ENCODE data around the gene TEX10.
A peak's percentile ranks its signal among the peaks of the same experiment; 100 is the strongest.

TEX10 gene

DNA sequence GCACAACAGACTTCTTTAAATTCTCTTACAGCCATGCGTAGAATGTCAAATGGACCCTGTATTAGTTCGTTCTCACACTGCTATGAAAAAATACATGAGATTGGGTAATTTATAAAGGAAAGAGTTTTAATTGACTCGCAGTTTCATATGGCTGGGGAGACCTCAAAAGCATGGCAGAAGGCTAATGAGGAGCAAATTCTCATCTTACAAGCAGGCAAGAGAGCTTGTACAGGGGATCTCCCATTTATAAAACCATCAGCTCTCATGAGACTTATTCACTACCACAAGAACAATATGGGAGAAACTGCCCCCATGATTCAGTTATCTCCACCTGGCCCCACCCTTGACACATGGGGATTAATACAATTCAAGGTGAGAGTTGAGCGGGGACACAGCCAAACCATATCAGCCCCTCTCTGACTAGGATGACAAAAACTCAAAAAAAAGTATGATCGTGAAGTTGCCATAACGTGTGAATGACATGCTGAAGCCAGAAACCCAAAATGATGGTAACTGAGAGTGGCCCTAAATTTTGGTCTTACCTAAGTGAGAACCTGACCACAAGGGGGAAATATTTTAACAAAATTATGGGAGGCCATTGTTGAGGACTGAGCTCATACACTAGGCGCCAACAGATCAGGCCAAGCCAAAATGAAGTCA is 17.5 kb upstream of the TEX10 start:
- Histone ChIP-seq H3K27ac (ENCODE audit: low read length) (no peak overlapping the region), H3K36me3 (ENCODE audit: control insufficient read depth, low read depth, low read length) (no peaks in the 10 kb centered on the region), H3K9me3 (ENCODE audit: control insufficient read depth, low read depth, low read length) (no peaks in the 10 kb centered on the region), H3K4me1 (ENCODE audit: control insufficient read depth, low read depth, low read length) (peaks cover 18% of the 10 kb centered on the region), H3K4me3 (ENCODE audit: low read length) (no peak overlapping the region), H3K27me3 (ENCODE audit: control insufficient read depth, insufficient read depth, low read length) (peaks cover 44% of the 10 kb centered on the region), H3K9ac (ENCODE audit: low read length) (no peak overlapping the region)

DNA sequence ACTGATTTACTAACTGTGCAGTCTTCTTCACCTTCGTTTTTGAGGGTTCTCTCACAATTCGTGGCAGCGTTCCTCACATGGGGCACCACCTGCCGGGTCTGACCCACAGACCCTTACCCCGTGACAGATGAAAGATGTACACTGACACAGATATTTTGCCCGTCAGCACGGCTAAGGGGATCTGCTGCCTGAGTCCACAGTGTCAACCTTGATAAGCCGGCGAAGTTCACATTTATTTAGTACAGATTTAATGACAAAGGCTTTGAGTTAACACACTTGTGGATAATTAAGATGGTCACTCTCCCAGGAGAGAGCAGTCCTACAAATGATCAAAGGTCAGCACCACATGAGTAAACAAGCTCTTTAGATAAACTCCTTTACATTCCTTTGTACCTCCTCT is 15.9 kb upstream of the TEX10 start:
- Histone ChIP-seq H3K27ac (ENCODE audit: low read length) (no peak overlapping the region), H3K9ac (ENCODE audit: low read length) (no peak overlapping the region), H3K36me3 (ENCODE audit: control insufficient read depth, low read depth, low read length) (no peaks in the 10 kb centered on the region), H3K4me3 (ENCODE audit: low read length) (no peak overlapping the region), H3K4me1 (ENCODE audit: control insufficient read depth, low read depth, low read length) (peaks cover 27% of the 10 kb centered on the region), H3K9me3 (ENCODE audit: control insufficient read depth, low read depth, low read length) (no peaks in the 10 kb centered on the region), H3K27me3 (ENCODE audit: control insufficient read depth, insufficient read depth, low read length) (peaks cover 44% of the 10 kb centered on the region)

DNA sequence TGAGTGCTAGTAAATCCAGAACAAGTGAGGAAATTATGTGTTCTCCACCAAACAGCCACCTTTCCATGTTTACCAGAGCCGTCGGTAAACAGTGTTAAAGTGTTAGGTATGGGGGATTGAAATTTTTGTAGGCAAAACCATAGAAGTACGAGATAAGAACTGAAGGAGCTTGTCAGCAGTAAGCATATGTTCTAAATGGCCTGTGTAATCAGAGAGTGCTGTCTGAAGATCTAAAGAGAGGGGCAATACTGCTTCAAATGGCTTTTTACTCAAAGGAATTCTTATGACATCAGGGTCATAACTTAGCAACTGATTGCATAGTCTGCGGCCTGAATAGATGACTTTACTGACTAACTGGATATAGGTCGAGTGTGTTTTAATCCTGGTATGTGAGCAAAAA is 13.4 kb upstream of the TEX10 start:
- Histone ChIP-seq H3K9ac (ENCODE audit: low read length) (no peak overlapping the region), H3K4me1 (ENCODE audit: control insufficient read depth, low read depth, low read length) (peaks cover 27% of the 10 kb centered on the region), H3K9me3 (ENCODE audit: control insufficient read depth, low read depth, low read length) (no peaks in the 10 kb centered on the region), H3K36me3 (ENCODE audit: control insufficient read depth, low read depth, low read length) (no peaks in the 10 kb centered on the region), H3K4me3 (ENCODE audit: low read length) (no peak overlapping the region), H3K27me3 (ENCODE audit: control insufficient read depth, insufficient read depth, low read length) (peaks cover 44% of the 10 kb centered on the region), H3K27ac (ENCODE audit: low read length) (no peak overlapping the region)

DNA sequence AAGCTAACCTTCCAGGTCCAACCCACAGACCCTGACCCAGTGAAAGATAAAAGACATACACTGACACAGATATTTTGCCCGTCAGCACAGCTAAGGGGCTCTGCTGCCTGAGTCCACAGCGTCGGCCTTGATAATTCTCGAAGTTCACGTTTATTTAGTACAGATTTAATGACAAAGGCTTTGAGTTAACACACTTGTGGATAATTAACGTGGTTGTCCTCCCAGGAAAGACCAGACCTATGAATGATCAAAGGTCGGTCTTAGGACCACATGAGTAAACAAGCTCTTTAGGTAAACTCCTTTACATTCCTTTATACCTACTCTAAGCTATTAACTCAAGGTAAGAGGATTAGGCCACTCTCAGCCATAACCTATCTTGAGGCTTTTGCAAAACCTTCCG is 11.3 kb upstream of the TEX10 start:
- Histone ChIP-seq H3K4me3 (ENCODE audit: low read length) (no peak overlapping the region), H3K27ac (ENCODE audit: low read length) (no peak overlapping the region), H3K9ac (ENCODE audit: low read length) (no peak overlapping the region), H3K4me1 (ENCODE audit: control insufficient read depth, low read depth, low read length) (peaks cover 24% of the 10 kb centered on the region), H3K27me3 (ENCODE audit: control insufficient read depth, insufficient read depth, low read length) (peaks cover 29% of the 10 kb centered on the region), H3K9me3 (ENCODE audit: control insufficient read depth, low read depth, low read length) (no peaks in the 10 kb centered on the region), H3K36me3 (ENCODE audit: control insufficient read depth, low read depth, low read length) (no peaks in the 10 kb centered on the region)

DNA sequence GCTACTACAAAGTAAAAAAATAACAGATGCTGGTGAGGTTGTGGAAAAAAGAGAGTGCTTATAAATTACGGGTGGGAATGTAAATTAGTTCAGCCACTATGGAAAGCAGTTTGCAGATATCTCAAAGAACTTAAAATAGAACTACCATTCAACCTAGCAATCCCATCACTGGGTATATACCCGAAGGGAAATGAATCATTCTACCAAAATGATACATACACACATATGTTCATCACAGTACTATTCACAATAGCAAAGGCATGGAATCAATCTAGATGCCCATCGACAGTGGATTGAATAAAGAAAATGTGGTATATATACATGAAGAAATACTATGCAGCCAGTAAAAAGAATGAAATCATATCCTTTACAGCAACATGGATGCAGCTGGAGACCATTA is 6.3 kb upstream of the TEX10 start:
- H3K4me3 ChIP-seq (ENCODE audit: low read length): no peak overlapping the region

DNA sequence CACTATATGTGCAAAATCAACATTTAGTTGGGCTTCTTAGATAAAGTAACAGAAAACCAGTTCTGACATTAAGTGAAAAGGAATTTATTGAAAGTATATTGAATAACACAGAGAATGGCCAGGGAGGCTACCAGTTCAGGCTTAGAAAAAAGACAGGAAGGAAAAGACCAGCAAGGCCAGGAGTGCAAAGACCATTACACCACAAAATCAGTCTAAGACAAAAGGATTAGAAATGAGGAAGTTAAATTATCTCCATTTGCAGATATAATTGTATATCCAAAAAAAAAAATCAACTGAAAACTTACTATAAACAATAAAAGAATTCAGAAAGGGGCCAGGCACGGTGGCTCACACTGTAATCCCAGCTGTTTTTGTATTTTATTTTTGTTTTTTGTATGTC is 4.8 kb upstream of the TEX10 start:
- Histone ChIP-seq H3K9ac (ENCODE audit: low read length) (no peak overlapping the region), H3K27ac (ENCODE audit: low read length) (no peak overlapping the region), H3K4me3 (ENCODE audit: low read length) (no peak overlapping the region), H3K36me3 (ENCODE audit: control insufficient read depth, low read depth, low read length) (no peaks in the 10 kb centered on the region), H3K27me3 (ENCODE audit: control insufficient read depth, insufficient read depth, low read length) (no peaks in the 10 kb centered on the region), H3K9me3 (ENCODE audit: control insufficient read depth, low read depth, low read length) (no peaks in the 10 kb centered on the region), H3K4me1 (ENCODE audit: control insufficient read depth, low read depth, low read length) (peaks cover 10% of the 10 kb centered on the region)

More for the DNA sequence above, 6.3 kb upstream of the TEX10 start:
- Histone ChIP-seq H3K36me3 (ENCODE audit: control insufficient read depth, low read depth, low read length) (no peaks in the 10 kb centered on the region), H3K27ac (ENCODE audit: low read length) (no peak overlapping the region), H3K9ac (ENCODE audit: low read length) (no peak overlapping the region), H3K4me1 (ENCODE audit: control insufficient read depth, low read depth, low read length) (no peaks in the 10 kb centered on the region), H3K27me3 (ENCODE audit: control insufficient read depth, insufficient read depth, low read length) (no peaks in the 10 kb centered on the region), H3K9me3 (ENCODE audit: control insufficient read depth, low read depth, low read length) (no peaks in the 10 kb centered on the region)

DNA sequence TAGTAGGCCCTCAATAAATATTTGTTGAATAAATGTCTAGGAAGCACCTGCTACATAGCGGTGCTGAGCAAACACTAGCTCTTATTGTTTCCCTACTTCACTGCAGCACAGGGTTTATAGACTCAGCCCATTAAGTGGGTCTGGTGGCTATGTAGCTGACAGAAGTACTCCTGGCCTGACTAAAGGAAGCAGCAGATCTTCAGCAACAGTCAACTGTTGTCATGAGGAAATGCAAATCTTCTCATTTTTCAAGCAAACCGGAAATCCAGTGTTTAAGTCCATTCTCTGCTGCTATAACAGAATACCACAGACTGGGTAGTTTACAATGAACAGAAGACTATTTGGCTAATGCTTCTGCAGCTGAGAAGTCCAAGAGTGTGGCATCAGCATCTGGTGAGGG is 2.8 kb upstream of the TEX10 start:
- no peaks in the 10 kb centered on the region for H3K9me3 ChIP-seq (ENCODE audit: control insufficient read depth, low read depth, low read length)
- H3K36me3 ChIP-seq (ENCODE audit: control insufficient read depth, low read depth, low read length): no peaks in the 10 kb centered on the region
- no peaks in the 10 kb centered on the region for H3K27me3 ChIP-seq (ENCODE audit: control insufficient read depth, insufficient read depth, low read length)
- H3K4me3 ChIP-seq (ENCODE audit: low read length): no peak overlapping the region
- peaks cover 16% of the 10 kb centered on the region for H3K4me1 ChIP-seq (ENCODE audit: control insufficient read depth, low read depth, low read length)
- H3K9ac ChIP-seq (ENCODE audit: low read length): no peak overlapping the region
- H3K27ac ChIP-seq (ENCODE audit: low read length): no peak overlapping the region

DNA sequence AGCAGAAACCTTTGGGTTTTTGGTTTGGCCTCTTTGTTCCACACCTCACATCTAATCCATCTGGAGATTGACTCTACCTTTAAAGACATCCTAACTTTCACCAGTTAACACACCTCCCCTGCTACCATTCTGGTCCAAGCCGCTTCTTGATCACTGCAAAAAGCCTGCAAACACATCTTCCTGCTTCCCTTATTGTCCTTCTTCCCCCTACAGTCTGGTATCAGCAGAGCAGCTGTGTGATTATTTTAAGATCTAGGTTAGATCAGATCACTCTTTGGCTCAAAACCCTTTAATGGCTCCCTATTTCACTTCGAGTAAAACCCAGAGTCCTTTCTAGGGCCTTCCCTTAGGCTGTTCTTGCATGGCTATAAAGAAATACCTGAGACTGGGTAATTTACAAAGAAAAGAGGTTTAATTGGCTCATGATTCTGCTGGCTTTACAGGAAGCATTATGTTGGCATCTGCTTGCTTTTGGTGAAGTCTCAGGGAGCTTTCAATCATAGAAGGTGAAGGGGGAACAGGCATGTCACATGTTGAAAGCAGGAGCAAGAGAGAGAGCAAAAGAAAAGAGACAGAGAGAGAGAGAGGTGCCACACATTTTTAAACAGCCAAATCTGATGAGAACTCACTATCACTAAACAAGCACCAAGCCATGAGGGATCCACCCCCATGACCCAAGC is 1.5 kb upstream of the TEX10 start:
- H3K9ac ChIP-seq (ENCODE audit: low read length): no peak overlapping the region
- H3K27me3 ChIP-seq (ENCODE audit: control insufficient read depth, insufficient read depth, low read length): no peaks in the 10 kb centered on the region
- no peak overlapping the region for H3K27ac ChIP-seq (ENCODE audit: low read length)
- H3K9me3 ChIP-seq (ENCODE audit: control insufficient read depth, low read depth, low read length): no peaks in the 10 kb centered on the region
- peak overlapping the region; percentile 94 for H3K4me3 ChIP-seq (ENCODE audit: low read length)
- H3K4me1 ChIP-seq (ENCODE audit: control insufficient read depth, low read depth, low read length): peaks cover 29% of the 10 kb centered on the region
- no peaks in the 10 kb centered on the region for H3K36me3 ChIP-seq (ENCODE audit: control insufficient read depth, low read depth, low read length)

DNA sequence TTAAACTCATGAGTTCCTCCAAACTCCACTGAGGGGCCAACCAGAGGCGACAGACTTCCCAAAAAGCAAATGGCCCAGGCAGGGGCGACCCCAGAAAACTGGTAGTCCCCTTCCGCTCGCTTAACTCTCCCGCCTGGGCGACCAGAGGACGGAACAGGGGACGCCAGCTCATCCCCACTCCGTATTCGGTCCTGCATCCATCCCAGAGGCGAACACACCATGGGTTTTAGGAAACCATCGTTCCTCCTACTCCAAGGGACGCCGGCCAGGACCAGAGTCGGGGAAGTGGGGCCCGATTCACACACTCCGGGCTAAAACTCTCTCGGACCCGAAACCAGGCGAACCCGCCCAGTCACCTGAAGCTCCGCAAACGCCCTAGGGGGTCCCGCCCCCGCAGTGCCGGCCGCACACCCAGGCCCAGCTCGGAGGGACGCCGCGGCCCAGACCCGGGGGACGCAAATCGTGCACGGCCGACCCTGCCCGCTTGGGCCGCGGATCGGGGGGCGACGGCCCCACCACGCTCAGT is 478 bp downstream of the TEX10 start:
- no peaks in the 10 kb centered on the region for H3K9me3 ChIP-seq (ENCODE audit: control insufficient read depth, low read depth, low read length)
- H3K4me1 ChIP-seq (ENCODE audit: control insufficient read depth, low read depth, low read length): peaks cover 29% of the 10 kb centered on the region
- no peaks in the 10 kb centered on the region for H3K27me3 ChIP-seq (ENCODE audit: control insufficient read depth, insufficient read depth, low read length)
- H3K27ac ChIP-seq (ENCODE audit: low read length): peak overlapping the region; percentile 66
- peak overlapping the region; percentile 94 for H3K4me3 ChIP-seq (ENCODE audit: low read length)
- H3K36me3 ChIP-seq (ENCODE audit: control insufficient read depth, low read depth, low read length): peaks cover 3% of the 10 kb centered on the region
- H3K9ac ChIP-seq (ENCODE audit: low read length): peak overlapping the region; percentile 95

DNA sequence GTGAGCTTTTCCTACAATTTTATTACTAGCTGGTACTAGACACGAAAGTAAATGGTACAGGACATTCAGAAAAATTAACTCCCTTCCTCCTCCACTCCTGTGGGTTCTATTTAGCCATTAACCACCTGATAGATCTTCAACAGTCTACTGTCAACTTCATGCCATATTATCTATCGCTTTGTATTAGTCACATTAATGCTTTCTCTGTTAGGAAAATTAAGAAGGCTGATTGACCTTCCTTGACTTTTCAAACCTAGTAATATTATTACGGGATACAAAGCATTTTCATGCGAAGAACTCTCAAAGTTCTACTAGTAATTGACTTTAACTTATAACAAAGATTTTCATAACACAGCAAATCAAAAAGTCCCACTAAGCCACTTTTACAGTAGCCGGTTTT is 1.2 kb downstream of the TEX10 start:
- Histone ChIP-seq H3K27me3 (ENCODE audit: control insufficient read depth, insufficient read depth, low read length) (no peaks in the 10 kb centered on the region), H3K4me1 (ENCODE audit: control insufficient read depth, low read depth, low read length) (peaks cover 29% of the 10 kb centered on the region), H3K4me3 (ENCODE audit: low read length) (peak overlapping the region; percentile 94), H3K36me3 (ENCODE audit: control insufficient read depth, low read depth, low read length) (peaks cover 9% of the 10 kb centered on the region), H3K9ac (ENCODE audit: low read length) (peak overlapping the region; percentile 95), H3K27ac (ENCODE audit: low read length) (no peak overlapping the region), H3K9me3 (ENCODE audit: control insufficient read depth, low read depth, low read length) (no peaks in the 10 kb centered on the region)

DNA sequence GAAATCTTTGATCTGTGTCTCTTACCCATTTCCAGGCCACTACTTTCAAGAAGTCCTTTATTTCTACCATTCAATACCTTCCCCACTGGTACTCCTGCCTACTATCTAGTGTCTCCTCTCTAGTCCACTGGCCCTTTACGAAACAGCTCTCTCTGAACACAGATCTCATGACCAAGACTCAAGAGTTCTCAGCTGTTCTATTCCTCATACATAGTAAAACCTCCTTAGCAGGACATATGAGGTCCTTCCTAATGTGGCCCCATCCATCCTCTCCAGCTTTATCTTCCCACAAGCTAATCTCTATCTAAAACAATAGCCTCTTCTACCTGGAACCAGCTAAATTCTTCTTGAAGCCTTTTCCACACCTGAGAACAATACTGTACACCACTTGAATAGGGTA is 2.6 kb downstream of the TEX10 start:
- Histone ChIP-seq H3K27me3 (ENCODE audit: control insufficient read depth, insufficient read depth, low read length) (no peaks in the 10 kb centered on the region), H3K27ac (ENCODE audit: low read length) (no peak overlapping the region), H3K9me3 (ENCODE audit: control insufficient read depth, low read depth, low read length) (no peaks in the 10 kb centered on the region), H3K4me3 (ENCODE audit: low read length) (peak overlapping the region; percentile 52), H3K9ac (ENCODE audit: low read length) (no peak overlapping the region), H3K4me1 (ENCODE audit: control insufficient read depth, low read depth, low read length) (peaks cover 29% of the 10 kb centered on the region), H3K36me3 (ENCODE audit: control insufficient read depth, low read depth, low read length) (peaks cover 22% of the 10 kb centered on the region)

DNA sequence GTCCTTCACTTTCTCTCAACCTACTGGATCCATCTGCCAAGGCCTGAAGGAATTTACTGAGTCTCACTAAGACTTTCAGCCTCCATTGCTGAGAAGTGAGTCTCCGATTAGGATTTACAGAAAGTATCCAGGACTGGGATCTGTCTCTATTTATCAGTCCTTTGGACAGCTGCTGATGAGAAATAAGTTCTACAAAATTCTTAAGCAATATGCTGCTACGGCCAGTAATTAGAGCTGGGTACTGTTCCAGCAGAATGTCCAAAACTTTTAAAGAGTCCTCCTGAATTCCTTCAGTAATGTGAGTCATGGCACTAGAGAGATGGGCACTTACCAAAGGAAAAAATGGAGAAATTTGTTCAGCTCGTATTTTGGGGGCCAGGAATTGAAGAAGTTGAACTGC is 5.9 kb downstream of the TEX10 start:
- H3K9ac ChIP-seq (ENCODE audit: low read length): no peak overlapping the region
- no peaks in the 10 kb centered on the region for H3K9me3 ChIP-seq (ENCODE audit: control insufficient read depth, low read depth, low read length)
- H3K36me3 ChIP-seq (ENCODE audit: control insufficient read depth, low read depth, low read length): peaks cover 36% of the 10 kb centered on the region
- no peak overlapping the region for H3K27ac ChIP-seq (ENCODE audit: low read length)
- peaks cover 27% of the 10 kb centered on the region for H3K4me1 ChIP-seq (ENCODE audit: control insufficient read depth, low read depth, low read length)
- H3K4me3 ChIP-seq (ENCODE audit: low read length): no peak overlapping the region
- no peaks in the 10 kb centered on the region for H3K27me3 ChIP-seq (ENCODE audit: control insufficient read depth, insufficient read depth, low read length)

Data from iPS-18a (cell line).